KMS-11 (cell line): ENCODE results near the gene S100A16.

Source experiments
- H2AFZ ChIP-seq: fragments of 200-600 bp; sonication (generic); 2 replicates; pipeline ENCODE4 v1.6.1; 2016; ENCODE audit warnings: antibody characterized with exemption, mixed run types, low read depth
- H3K27ac ChIP-seq: fragments of 200-600 bp; sonication (generic); 2 replicates; pipeline ENCODE4 v1.6.1; 2016; ENCODE audit warnings: mild to moderate bottlenecking, mixed run types
- H3K27me3 ChIP-seq: fragments of 200-600 bp; sonication (generic); 2 replicates; pipeline ENCODE4 v1.6.1; 2017; ENCODE audit warnings: mild to moderate bottlenecking, low read depth, mixed run types, moderate library complexity; ENCODE audit not compliant: insufficient read depth
- H3K36me3 ChIP-seq: fragments of 200-600 bp; sonication (generic); 2 replicates; pipeline ENCODE4 v1.6.1; 2017; ENCODE audit warnings: mild to moderate bottlenecking, mixed run types; ENCODE audit not compliant: insufficient read depth
- H3K4me1 ChIP-seq: fragments of 200-600 bp; sonication (generic); 2 replicates; pipeline ENCODE4 v1.6.1; 2016; ENCODE audit warnings: mild to moderate bottlenecking, low read depth, mixed run types; ENCODE audit not compliant: poor library complexity, severe bottlenecking
- H3K4me2 ChIP-seq: fragments of 200-600 bp; sonication (generic); 2 replicates; pipeline ENCODE4 v1.7.0; 2016; ENCODE audit warnings: mild to moderate bottlenecking, mixed run types
- H3K4me3 ChIP-seq: fragments of 200-600 bp; sonication (generic); IDR thresholded peaks from 2 replicates; pipeline ENCODE4 v1.6.1; 2017; ENCODE audit warnings: low read depth, low read length, mixed read lengths; ENCODE audit not compliant: insufficient read depth
- H3K79me2 ChIP-seq: fragments of 200-600 bp; sonication (generic); 2 replicates; pipeline ENCODE4 v1.6.1; 2016; ENCODE audit warnings: low read depth, mixed run types; ENCODE audit not compliant: insufficient read depth
- H3K9ac ChIP-seq: fragments of 200-600 bp; sonication (generic); 2 replicates; pipeline ENCODE4 v1.6.1; 2016; ENCODE audit warnings: mild to moderate bottlenecking, mixed run types
- H4K20me1 ChIP-seq: fragments of 200-600 bp; sonication (generic); 2 replicates; pipeline ENCODE4 v1.6.1; 2016; ENCODE audit warnings: mild to moderate bottlenecking, mixed run types; ENCODE audit not compliant: insufficient read depth
- TF ChIP-seq, protein P1 (sequence below): fragments of 200-600 bp; sonication (generic); conservative IDR thresholded peaks from 2 replicates; pipeline ENCODE4 v1.6.1; 2017; ENCODE audit warnings: low read depth, mild to moderate bottlenecking, antibody characterized with exemption, low read length, moderate library complexity, mixed read lengths

Gene S100A16

DNA sequence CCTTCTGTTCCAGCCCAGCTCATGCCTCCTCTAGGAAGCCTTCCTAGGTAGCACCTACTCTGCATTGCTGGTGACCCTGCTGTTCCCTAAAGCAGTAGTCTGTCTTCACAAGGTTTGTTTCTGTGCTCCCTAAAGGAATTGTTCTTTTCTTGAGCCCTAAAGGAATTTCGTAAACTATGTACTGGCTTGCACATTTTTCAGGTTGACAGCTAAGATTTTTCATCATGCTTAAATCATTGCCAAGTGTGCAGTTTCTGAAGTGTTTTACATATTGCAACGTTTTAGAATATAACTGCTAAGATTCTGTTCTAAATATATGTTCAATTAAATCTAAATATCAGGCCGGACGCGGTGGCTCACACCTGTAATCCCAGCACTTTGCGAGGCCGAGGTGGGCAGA lies 13.1 kb downstream of the S100A16 start:
- H3K4me1 ChIP-seq, result no peaks in the 10 kb centered on the region
- TF ChIP-seq, protein P1, sequence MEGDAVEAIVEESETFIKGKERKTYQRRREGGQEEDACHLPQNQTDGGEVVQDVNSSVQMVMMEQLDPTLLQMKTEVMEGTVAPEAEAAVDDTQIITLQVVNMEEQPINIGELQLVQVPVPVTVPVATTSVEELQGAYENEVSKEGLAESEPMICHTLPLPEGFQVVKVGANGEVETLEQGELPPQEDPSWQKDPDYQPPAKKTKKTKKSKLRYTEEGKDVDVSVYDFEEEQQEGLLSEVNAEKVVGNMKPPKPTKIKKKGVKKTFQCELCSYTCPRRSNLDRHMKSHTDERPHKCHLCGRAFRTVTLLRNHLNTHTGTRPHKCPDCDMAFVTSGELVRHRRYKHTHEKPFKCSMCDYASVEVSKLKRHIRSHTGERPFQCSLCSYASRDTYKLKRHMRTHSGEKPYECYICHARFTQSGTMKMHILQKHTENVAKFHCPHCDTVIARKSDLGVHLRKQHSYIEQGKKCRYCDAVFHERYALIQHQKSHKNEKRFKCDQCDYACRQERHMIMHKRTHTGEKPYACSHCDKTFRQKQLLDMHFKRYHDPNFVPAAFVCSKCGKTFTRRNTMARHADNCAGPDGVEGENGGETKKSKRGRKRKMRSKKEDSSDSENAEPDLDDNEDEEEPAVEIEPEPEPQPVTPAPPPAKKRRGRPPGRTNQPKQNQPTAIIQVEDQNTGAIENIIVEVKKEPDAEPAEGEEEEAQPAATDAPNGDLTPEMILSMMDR, result no peak
- H3K4me2 ChIP-seq, result no peak overlapping the region
- H3K79me2 ChIP-seq, result no peaks in the 10 kb centered on the region
- no peak overlapping the region for H3K9ac ChIP-seq
- H3K4me3 ChIP-seq, result no peak overlapping the region
- no peak overlapping the region for H2AFZ ChIP-seq
- H4K20me1 ChIP-seq, result no peaks in the 10 kb centered on the region
- H3K27me3 ChIP-seq, result no peaks in the 10 kb centered on the region
- H3K36me3 ChIP-seq, result no peaks in the 10 kb centered on the region
- no peak overlapping the region for H3K27ac ChIP-seq

DNA sequence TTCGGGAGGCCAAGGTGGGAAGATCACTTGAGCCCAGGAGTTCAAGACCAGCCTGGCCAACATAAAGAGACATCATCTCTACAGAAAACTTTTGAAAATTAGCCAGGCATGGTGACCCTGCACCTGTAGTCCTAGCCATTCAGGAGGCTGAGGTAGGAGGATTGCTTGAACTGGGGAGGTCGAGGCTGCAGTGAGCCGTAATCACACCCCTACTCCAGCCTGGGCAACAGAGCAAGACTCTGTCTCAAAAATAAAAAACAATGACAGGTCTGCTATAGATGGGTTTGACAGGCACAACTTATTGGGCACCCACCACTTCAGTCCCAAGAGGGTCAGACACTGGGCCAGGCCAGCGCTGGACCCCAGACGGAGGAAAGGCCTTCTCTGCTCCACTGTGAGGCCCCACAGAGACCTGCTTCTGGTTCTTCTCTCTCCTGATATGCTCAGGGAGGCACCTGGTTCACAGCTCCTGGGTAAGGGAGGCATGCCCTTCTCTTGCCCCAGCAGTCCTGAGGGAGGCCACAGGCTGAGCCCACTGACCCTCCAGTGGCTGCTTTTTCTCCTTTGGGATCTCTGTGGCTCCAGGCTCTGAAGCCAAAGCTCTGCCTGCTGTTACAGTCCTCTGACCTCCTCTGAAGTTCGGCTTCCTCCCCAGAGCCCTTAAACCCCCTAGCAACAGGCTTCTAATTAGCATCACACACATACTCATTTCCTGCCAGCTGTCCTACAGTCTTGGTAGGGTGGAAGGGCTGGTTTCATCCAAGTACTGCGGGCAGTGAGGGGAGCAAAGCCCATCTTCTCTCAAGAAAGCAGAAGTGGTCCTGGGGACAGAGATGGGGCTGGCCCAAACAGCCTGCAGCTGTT lies 14.4 kb downstream of the S100A16 start:
- H3K4me2 ChIP-seq, result no peak overlapping the region
- no peak overlapping the region for H3K9ac ChIP-seq
- no peaks in the 10 kb centered on the region for H3K79me2 ChIP-seq
- no peaks in the 10 kb centered on the region for H3K4me1 ChIP-seq
- no peaks in the 10 kb centered on the region for H4K20me1 ChIP-seq
- H2AFZ ChIP-seq, result no peak overlapping the region
- TF ChIP-seq, protein P1, result no peak
- no peaks in the 10 kb centered on the region for H3K27me3 ChIP-seq
- H3K36me3 ChIP-seq, result no peaks in the 10 kb centered on the region
- H3K4me3 ChIP-seq, result no peak overlapping the region
- H3K27ac ChIP-seq, result no peak overlapping the region

DNA sequence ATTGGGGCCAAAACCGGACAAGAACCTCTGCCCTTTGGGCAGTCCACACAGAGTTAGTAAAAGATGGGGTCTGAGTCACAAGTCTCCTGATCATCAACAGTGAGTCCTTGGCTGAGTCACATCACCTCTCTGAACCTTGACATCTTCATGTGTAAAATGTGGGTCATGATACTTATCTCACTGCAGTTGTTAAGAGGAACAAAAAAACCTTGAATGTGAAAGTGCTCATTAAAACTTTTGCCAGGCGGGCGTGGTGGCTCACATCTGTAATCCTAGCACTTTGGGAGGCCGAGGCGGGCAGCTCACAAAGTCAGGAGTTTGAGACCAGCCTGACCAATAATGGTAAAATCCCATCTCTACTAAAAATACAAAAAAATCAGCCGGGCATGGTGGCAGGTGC lies 15.7 kb downstream of the S100A16 start:
- no peak overlapping the region for H3K9ac ChIP-seq
- no peak overlapping the region for H2AFZ ChIP-seq
- H3K4me3 ChIP-seq, result no peak overlapping the region
- no peaks in the 10 kb centered on the region for H3K4me1 ChIP-seq
- no peaks in the 10 kb centered on the region for H4K20me1 ChIP-seq
- no peaks in the 10 kb centered on the region for H3K79me2 ChIP-seq
- TF ChIP-seq, protein P1, result no peak
- H3K4me2 ChIP-seq, result no peak overlapping the region
- H3K27ac ChIP-seq, result no peak overlapping the region
- H3K27me3 ChIP-seq, result no peaks in the 10 kb centered on the region
- no peaks in the 10 kb centered on the region for H3K36me3 ChIP-seq

DNA sequence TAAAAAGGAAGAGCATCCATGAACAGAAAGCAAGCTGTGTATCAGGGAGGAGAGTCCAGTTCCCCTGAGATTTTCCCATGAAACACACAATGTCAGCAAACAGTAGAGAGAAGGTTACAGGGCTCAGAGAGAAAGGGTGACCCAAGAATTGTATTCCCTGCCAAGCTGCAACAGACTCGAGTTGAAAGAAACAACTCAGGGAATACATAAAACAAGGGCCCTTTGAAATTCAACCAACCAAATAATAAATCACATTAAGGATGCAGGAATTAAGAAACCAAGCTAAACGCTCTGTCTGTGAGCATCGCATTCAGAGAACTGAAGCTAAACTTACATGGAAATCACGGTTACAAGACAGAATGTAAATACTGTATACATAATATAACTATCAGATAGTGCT lies 20.2 kb downstream of the S100A16 start:
- no peaks in the 10 kb centered on the region for H3K4me1 ChIP-seq
- no peak overlapping the region for H3K9ac ChIP-seq
- no peak overlapping the region; the same call in 1 of the 2 replicates for H2AFZ ChIP-seq
- no peaks in the 10 kb centered on the region for H4K20me1 ChIP-seq
- no peaks in the 10 kb centered on the region for H3K36me3 ChIP-seq
- H3K27me3 ChIP-seq, result no peaks in the 10 kb centered on the region
- no peak overlapping the region for H3K4me3 ChIP-seq
- no peak overlapping the region for H3K4me2 ChIP-seq
- no peaks in the 10 kb centered on the region for H3K79me2 ChIP-seq
- no peak overlapping the region for H3K27ac ChIP-seq
- TF ChIP-seq, protein P1, result no peak
